Dendritic cell treated with granulocyte-macrophage colony-stimulating factor and Interleukin-4, amounts not matched to agents 40 ng/mL and 50 ng/mL, for 4 days (primary cell): ENCODE results near the gene MAP4K1.
"Not testable (repeated sequence)": the region's sequence is repeated elsewhere in the genome, so short reads cannot be mapped to it uniquely, and the experiment has no call there.

Experiments
- H3K27ac Mint-ChIP-seq: one replicate; pipeline ENCODE4 v1.8.0; 2022; ENCODE audit warnings: mild to moderate bottlenecking, mixed read lengths
- H3K27me3 Mint-ChIP-seq: one replicate; pipeline ENCODE4 v1.8.0; 2022; ENCODE audit warnings: mild to moderate bottlenecking, mixed read lengths
- H3K36me3 Mint-ChIP-seq: one replicate; pipeline ENCODE4 v1.8.0; 2022; ENCODE audit warnings: low read depth, mixed read lengths
- H3K4me1 Mint-ChIP-seq: one replicate; pipeline ENCODE4 v1.8.0; 2022; ENCODE audit warnings: low read depth, mixed read lengths
- H3K4me3 Mint-ChIP-seq: one replicate; pipeline ENCODE4 v1.8.0; 2022; ENCODE audit warnings: mild to moderate bottlenecking, moderate library complexity, mixed read lengths
- H3K9me3 Mint-ChIP-seq: one replicate; pipeline ENCODE4 v1.8.0; 2022; ENCODE audit warnings: mixed read lengths
- intact Hi-C: fragments of 100-400 bp; cut with micrococcal nuclease; formaldehyde crosslinking; loops from one replicate; pipeline ENCODE4 v1.15.0; 2022

Gene MAP4K1

GRCh38 chr19:38647368-38647965 lies 29.7 kb upstream of the MAP4K1 start, which contains the start of gene ACTN4:
Gene ACTN4, plus strand, starts transcription at chr19:38647649. Its CDS starts 97 bp downstream, at chr19:38647746.
- H3K4me1 Mint-ChIP-seq: peaks cover 47% of the 10 kb centered on the region
- intact Hi-C loops: no loop called here

GRCh38 chr19:38644719-38645118 lies 27.0 kb upstream of the MAP4K1 start:
- intact Hi-C loops: no loop called here
- Mint-ChIP-seq H3K4me3 (no peak overlapping the region), H3K9me3 (no peaks in the 10 kb centered on the region), H3K36me3 (peaks cover 21% of the 10 kb centered on the region), H3K4me1 (peaks cover 25% of the 10 kb centered on the region), H3K27ac (no peak overlapping the region), H3K27me3 (no peaks in the 10 kb centered on the region)

More at GRCh38 chr19:38647368-38647965, 29.7 kb upstream of the MAP4K1 start, which contains the start of gene ACTN4:
- Mint-ChIP-seq H3K4me3 (peak within 1 kb of the TSS; percentile 88), H3K36me3 (peaks cover 21% of the 10 kb centered on the region), H3K27me3 (no peaks in the 10 kb centered on the region), H3K27ac (peak within 1 kb of the TSS; percentile 83), H3K9me3 (no peaks in the 10 kb centered on the region)

DNA sequence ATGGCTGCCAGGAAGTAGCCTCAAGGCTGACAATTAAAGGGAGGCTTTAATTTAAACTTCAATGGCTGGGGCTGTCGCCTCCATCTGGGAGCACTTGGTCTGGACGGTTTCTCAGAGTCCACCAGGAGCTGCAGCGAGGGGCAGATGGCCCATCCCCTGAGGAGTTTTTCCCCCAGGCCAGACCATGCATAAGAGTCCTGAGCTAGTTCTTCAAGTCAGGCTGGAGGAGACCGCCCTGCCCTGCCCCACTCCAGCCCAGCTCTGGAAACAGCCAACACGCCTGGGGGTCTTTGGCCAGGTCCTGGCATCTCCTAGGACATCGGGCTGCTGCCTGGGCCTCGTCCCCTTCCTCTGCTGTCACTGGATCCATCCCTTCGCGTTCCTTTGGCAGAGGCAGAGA lies 24.4 kb upstream of the MAP4K1 start:
- Mint-ChIP-seq H3K4me3 (no peak overlapping the region), H3K36me3 (peaks cover 19% of the 10 kb centered on the region), H3K27me3 (no peaks in the 10 kb centered on the region), H3K9me3 (no peaks in the 10 kb centered on the region), H3K4me1 (peaks cover 6% of the 10 kb centered on the region), H3K27ac (no peak overlapping the region)
- intact Hi-C loops: no loop called here

- intact Hi-C loops: no loop called here
- peaks cover 20% of the 10 kb centered on the region for H3K4me1 Mint-ChIP-seq
- no peak overlapping the region for H3K27ac Mint-ChIP-seq
Measured at GRCh38 chr19:38640368-38640767, 22.6 kb upstream of the MAP4K1 start.

GRCh38 chr19:38639679-38640078 lies 21.9 kb upstream of the MAP4K1 start:
- intact Hi-C loops: loop anchor here (5.0 kb wide), 1 partner anchor 237 kb away; the partner anchor contains the start of gene FAM98C
- peaks cover 23% of the 10 kb centered on the region for H3K4me1 Mint-ChIP-seq
- no peak overlapping the region for H3K27ac Mint-ChIP-seq
- peaks cover 44% of the 10 kb centered on the region for H3K36me3 Mint-ChIP-seq
- no peak overlapping the region for H3K4me3 Mint-ChIP-seq
- H3K27me3 Mint-ChIP-seq: no peaks in the 10 kb centered on the region
- H3K9me3 Mint-ChIP-seq: no peaks in the 10 kb centered on the region

More at GRCh38 chr19:38640368-38640767, 22.6 kb upstream of the MAP4K1 start:
- Mint-ChIP-seq H3K36me3 (peaks cover 37% of the 10 kb centered on the region), H3K27me3 (no peaks in the 10 kb centered on the region), H3K4me3 (no peak overlapping the region), H3K9me3 (no peaks in the 10 kb centered on the region)

DNA sequence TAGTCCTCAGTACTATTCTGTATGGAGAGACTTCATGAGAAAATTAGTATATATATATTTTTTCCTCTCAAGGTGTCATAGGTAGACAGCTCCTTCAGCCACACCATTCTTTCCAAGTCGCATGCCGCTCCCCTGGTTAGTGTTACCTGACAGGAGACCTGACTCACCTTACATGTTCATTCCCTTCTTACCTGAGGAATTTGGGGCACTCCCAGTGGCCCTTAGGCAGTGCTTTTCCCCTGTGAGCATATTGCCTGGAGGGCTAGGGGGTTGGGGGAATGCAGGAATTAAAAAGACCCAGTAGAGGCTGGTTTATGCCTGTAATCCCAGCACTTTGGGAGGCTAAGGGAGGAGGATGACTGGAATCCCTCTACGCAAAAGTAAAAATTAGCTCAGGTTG lies 20.7 kb upstream of the MAP4K1 start:
- intact Hi-C loops: loop anchor here (5.0 kb wide), 1 partner anchor 236 kb away; the partner anchor contains the start of gene FAM98C
- H3K4me1 Mint-ChIP-seq: peaks cover 28% of the 10 kb centered on the region
- no peak overlapping the region for H3K4me3 Mint-ChIP-seq
- no peaks in the 10 kb centered on the region for H3K9me3 Mint-ChIP-seq
- H3K36me3 Mint-ChIP-seq: peaks cover 50% of the 10 kb centered on the region
- H3K27ac Mint-ChIP-seq: no peak overlapping the region
- no peaks in the 10 kb centered on the region for H3K27me3 Mint-ChIP-seq

- H3K4me3 Mint-ChIP-seq: no peak overlapping the region
- no peak overlapping the region for H3K27ac Mint-ChIP-seq
- no peaks in the 10 kb centered on the region for H3K27me3 Mint-ChIP-seq
- peaks cover 78% of the 10 kb centered on the region for H3K36me3 Mint-ChIP-seq
- intact Hi-C loops: loop anchor here (5.0 kb wide), 1 partner anchor 233 kb away; the partner anchor contains the start of gene FAM98C
- H3K4me1 Mint-ChIP-seq: peaks cover 27% of the 10 kb centered on the region
- H3K9me3 Mint-ChIP-seq: no peaks in the 10 kb centered on the region
Measured at GRCh38 chr19:38635483-38636399, 18.0 kb upstream of the MAP4K1 start.

DNA sequence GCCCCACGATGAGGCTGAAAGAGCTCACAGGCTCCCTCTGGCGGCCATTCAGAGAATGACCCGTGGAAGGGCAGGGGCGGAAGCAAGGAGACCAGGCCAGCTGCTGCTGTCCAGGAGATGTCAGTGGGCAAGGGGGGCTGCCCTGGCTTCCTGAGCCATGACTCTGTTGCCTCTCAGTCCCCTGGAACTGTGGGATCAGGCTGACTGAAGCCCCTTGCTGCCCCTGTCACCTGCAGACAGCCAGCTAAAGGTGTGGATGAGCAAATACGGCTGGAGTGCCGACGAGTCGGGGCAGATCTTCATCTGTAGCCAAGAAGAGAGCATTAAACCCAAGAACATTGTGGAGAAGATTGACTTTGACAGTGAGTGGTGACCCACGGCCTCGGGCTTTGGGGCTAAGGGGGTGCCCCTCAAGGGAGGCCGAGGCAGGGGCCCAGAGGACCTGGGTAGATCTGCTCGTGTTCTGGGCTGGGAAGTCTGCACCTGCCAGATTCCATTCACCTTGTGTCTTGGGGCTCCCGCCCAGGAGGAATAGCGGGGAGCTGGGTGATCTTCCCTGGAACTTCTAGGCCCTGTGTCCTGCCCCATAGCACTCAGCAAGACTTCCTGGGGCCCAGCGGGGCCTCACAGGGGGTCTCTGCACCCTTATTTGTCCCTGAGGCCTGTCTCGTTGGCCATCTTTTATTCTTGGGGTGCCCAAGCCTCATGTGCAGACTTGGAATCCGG lies 17.2 kb upstream of the MAP4K1 start:
- H3K27ac Mint-ChIP-seq: peak overlapping the region; percentile 35
- H3K36me3 Mint-ChIP-seq: peaks cover 86% of the 10 kb centered on the region
- no peaks in the 10 kb centered on the region for H3K9me3 Mint-ChIP-seq
- peaks cover 27% of the 10 kb centered on the region for H3K4me1 Mint-ChIP-seq
- no peaks in the 10 kb centered on the region for H3K27me3 Mint-ChIP-seq
- intact Hi-C loops: loop anchor here (1.0 to 5.0 kb wide), 2 partner anchors 91 to 233 kb away; partner anchors contain the start of gene FAM98C
- H3K4me3 Mint-ChIP-seq: no peak overlapping the region

DNA sequence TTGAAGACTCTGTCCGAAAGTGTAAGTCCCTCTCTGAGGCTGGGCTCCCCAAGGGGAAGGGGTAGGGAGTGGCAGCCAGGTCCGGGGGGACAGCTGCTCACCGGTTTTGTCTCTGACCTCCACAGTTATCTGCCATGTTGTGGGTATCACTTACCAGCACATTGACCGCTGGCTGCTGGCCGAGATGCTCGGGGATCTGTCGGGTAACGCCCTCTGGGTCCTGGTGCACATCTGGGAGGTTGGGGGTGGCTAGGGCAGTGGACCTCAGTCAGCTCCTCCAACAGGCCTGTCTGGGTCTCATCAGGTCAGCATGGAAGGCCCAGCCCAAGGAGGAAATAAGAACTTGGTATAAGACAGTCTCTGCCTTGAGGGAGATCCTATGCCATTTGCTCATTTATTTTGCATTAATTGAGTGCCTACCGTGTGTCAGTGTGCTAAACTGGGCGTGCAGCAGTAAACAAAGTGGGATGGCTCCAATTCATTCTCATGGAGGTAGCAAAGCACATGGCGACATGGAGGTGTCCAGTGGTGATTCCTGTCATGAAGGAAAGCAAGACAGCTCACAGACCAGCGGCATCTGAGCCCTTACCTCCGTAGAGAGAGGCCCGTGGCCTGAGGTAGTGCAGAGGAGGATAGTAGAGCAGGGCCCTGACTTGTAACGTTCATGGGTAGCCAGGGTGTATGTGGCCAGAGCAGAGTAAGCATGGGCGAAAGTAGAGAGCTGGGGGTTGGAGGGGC lies 14.9 kb upstream of the MAP4K1 start:
- peaks cover 27% of the 10 kb centered on the region for H3K4me1 Mint-ChIP-seq
- intact Hi-C loops: no loop called here
- no peaks in the 10 kb centered on the region for H3K27me3 Mint-ChIP-seq
- no peak overlapping the region for H3K4me3 Mint-ChIP-seq
- peaks cover 94% of the 10 kb centered on the region for H3K36me3 Mint-ChIP-seq
- no peak overlapping the region for H3K27ac Mint-ChIP-seq
- H3K9me3 Mint-ChIP-seq: no peaks in the 10 kb centered on the region

DNA sequence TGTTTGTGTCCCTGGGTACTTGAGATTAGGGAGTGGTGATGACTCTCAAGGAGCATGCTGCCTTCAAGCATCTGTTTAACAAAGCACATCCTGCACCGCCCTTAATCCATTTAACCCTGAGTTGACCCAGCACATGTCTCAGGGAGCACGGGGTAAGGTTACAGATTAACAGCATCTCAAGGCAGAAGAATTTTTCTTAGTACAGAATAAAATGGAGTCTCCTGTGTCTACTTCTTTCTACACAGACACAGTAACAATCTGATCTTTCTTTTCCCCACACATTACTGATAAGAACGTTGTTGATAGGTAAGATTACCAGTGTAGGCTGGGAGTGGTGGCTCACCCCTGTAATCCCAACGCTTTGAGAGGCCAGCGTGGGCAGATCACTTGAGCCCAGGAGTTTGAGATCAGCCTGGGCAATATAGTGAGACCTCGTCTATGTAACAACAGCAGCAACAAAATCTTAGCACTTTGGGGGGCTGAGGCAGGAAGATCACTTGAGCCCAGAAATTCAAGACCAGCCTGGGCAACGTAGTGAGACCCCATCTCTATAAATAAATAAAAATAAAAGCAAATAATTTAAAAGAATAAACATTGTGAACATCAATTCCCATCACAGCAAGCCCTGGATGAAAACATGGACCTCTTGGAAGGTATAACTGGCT lies 14.2 kb upstream of the MAP4K1 start:
- intact Hi-C loops, H3K4me3 Mint-ChIP-seq, H3K27ac Mint-ChIP-seq, H3K9me3 Mint-ChIP-seq, H3K27me3 Mint-ChIP-seq: not testable (repeated sequence)
- Mint-ChIP-seq H3K36me3 (peaks cover 94% of the 10 kb centered on the region), H3K4me1 (peaks cover 25% of the 10 kb centered on the region)

GRCh38 chr19:38631301-38631700 lies 13.5 kb upstream of the MAP4K1 start:
- H3K27ac Mint-ChIP-seq, intact Hi-C loops, H3K9me3 Mint-ChIP-seq, H3K27me3 Mint-ChIP-seq, H3K4me3 Mint-ChIP-seq: not testable (repeated sequence)
- Mint-ChIP-seq H3K4me1 (peaks cover 20% of the 10 kb centered on the region), H3K36me3 (peaks cover 94% of the 10 kb centered on the region)

DNA sequence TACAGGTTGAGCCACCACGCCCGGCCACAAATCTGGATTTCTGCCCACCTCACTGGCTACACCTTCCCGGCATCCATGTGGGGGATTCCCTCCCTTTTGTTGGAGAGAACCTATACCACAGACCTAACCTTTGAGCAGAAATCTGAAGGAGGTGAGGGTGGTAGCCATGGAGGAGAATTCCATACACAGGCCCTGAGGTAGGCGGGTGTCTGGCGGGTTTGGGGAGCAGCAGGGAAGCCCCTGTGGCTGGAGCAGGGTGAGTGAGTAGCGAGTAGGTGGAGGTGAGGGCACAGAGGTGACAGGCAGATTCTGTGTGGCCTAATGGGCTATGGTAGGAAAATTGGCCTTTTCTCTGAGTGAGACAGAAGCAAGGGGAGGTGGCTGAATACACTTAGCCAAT lies 11.8 kb upstream of the MAP4K1 start:
- no peak overlapping the region for H3K27ac Mint-ChIP-seq
- peaks cover 94% of the 10 kb centered on the region for H3K36me3 Mint-ChIP-seq
- H3K4me1 Mint-ChIP-seq: peaks cover 8% of the 10 kb centered on the region
- no peaks in the 10 kb centered on the region for H3K27me3 Mint-ChIP-seq
- intact Hi-C loops: no loop called here
- no peak overlapping the region for H3K4me3 Mint-ChIP-seq
- H3K9me3 Mint-ChIP-seq: no peaks in the 10 kb centered on the region

DNA sequence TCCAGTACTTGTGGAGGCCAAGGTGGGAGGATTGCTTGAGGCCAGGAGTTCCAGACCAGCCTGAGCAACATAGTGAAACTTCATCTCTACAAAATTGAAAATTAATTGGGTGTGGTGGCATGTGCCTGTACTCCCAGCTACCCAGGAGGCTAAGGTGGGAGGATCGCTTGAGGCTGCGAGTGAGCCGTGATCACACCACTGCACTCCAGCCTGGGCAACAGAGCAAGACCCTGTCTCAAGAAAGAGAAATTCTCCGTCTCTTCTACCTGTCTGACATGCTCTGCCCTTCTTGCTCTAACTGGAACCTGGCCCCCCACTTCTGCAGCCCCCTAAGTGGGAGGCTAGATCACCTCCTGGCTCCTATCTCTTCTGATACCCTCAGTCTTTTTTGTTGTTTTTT lies 8.6 kb upstream of the MAP4K1 start:
- no peak overlapping the region for H3K4me3 Mint-ChIP-seq
- H3K4me1 Mint-ChIP-seq: peaks cover 5% of the 10 kb centered on the region
- peak overlapping the region; percentile 23 for H3K27ac Mint-ChIP-seq
- intact Hi-C loops: no loop called here
- no peaks in the 10 kb centered on the region for H3K27me3 Mint-ChIP-seq
- H3K36me3 Mint-ChIP-seq: peaks cover 100% of the 10 kb centered on the region
- H3K9me3 Mint-ChIP-seq: no peaks in the 10 kb centered on the region
